Retinal pigment epithelial cell (primary cell): ENCODE data around the gene ZAP70.

Experiments
- DNase-seq: peaks from one replicate; pipeline ENCODE4 v3.0.0-alpha.2; 2010; ENCODE audit warnings: low read depth
- H3K4me3 ChIP-seq: 2 replicates; pipeline ENCODE4 v1.5.1; 2011; ENCODE audit warnings: mild to moderate bottlenecking, low read length, control low read depth, moderate library complexity
- TF ChIP-seq, protein P1 (sequence below): conservative IDR thresholded peaks from 2 replicates; pipeline ENCODE4 v1.5.1; 2011; ENCODE audit warnings: low read depth, low read length, control low read depth, inconsistent platforms

The ZAP70 gene

GRCh38 chr2:97734061-97735051 lies 21.0 kb downstream of the ZAP70 start:
- H3K4me3 ChIP-seq, result no peak overlapping the region
- no peak for DNase-seq
- TF ChIP-seq, protein P1, sequence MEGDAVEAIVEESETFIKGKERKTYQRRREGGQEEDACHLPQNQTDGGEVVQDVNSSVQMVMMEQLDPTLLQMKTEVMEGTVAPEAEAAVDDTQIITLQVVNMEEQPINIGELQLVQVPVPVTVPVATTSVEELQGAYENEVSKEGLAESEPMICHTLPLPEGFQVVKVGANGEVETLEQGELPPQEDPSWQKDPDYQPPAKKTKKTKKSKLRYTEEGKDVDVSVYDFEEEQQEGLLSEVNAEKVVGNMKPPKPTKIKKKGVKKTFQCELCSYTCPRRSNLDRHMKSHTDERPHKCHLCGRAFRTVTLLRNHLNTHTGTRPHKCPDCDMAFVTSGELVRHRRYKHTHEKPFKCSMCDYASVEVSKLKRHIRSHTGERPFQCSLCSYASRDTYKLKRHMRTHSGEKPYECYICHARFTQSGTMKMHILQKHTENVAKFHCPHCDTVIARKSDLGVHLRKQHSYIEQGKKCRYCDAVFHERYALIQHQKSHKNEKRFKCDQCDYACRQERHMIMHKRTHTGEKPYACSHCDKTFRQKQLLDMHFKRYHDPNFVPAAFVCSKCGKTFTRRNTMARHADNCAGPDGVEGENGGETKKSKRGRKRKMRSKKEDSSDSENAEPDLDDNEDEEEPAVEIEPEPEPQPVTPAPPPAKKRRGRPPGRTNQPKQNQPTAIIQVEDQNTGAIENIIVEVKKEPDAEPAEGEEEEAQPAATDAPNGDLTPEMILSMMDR, result no peak

DNA sequence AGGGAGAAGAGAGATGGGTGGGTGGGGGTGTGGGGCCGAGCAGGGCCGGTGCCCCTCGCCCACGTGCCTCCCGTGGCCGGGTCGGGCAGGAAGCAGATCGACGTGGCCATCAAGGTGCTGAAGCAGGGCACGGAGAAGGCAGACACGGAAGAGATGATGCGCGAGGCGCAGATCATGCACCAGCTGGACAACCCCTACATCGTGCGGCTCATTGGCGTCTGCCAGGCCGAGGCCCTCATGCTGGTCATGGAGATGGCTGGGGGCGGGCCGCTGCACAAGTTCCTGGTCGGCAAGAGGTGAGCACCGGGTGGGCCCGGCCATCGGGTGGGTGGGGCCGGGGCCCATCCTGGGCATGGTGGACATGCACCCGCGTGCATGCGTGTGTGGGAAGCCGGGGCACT lies 21.8 kb downstream of the ZAP70 start:
- TF ChIP-seq, protein P1, result no peak
- no peak overlapping the region for H3K4me3 ChIP-seq
- no peak for DNase-seq

DNA sequence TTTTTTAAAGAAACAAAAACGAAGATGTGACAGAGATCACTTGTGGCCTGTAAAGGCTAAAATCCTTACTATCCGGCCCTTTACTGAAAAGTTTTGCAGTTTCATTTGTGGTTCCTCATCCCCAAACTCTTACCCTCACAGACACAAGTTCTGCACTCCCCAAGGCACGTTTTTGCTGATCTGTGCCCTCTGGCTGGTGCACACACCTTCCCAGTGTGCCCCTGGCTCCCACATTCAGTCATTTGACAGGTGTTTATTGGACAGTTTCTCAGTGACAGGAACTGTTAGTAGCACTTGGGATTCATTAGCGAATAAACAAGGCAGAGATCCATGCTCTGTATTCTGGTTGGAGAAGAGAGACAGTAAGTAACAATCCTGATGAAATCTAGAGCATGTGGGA lies 22.8 kb downstream of the ZAP70 start:
- TF ChIP-seq, protein P1, result no peak

DNA sequence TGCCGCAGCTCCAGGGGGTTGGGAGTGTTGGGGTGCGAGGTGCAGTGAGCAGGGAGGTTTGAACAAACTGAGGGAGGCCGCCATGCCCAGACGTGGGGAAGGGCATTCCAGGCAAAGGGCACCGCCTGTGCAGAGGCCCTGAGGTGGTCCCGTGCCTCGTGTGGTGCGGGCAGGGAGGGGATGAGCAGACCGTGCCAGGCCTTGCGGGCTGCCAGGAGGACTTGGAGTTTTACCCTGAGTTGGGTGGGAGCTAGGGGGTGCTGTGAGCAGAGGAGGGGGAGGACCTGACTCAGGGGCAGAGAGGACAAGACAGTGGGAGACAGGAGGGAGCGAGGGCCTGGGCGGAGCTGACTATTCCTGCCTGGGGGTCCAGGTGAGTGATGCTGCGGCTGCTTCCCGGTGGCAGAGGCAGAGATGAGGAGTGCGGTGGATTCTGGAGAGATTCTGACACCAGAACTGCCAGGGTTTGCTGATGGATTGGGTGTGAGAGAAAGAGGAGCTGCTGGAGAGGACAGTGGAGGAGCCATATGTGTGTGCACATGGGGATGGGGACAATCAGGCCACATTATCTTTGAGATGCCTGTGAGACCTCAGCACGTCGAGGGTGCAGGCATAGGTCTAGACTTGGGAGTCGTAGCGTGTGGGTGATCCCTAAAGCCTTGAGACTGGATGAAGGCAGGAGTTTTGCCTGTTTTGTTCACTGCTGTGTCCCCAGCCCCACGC lies 23.4 kb downstream of the ZAP70 start:
- H3K4me3 ChIP-seq, result no peak overlapping the region
- DNase-seq, result no peak
- TF ChIP-seq, protein P1, result no peak

More for the DNA sequence above, 22.8 kb downstream of the ZAP70 start:
- no peak overlapping the region for H3K4me3 ChIP-seq
- DNase-seq, result no peak

DNA sequence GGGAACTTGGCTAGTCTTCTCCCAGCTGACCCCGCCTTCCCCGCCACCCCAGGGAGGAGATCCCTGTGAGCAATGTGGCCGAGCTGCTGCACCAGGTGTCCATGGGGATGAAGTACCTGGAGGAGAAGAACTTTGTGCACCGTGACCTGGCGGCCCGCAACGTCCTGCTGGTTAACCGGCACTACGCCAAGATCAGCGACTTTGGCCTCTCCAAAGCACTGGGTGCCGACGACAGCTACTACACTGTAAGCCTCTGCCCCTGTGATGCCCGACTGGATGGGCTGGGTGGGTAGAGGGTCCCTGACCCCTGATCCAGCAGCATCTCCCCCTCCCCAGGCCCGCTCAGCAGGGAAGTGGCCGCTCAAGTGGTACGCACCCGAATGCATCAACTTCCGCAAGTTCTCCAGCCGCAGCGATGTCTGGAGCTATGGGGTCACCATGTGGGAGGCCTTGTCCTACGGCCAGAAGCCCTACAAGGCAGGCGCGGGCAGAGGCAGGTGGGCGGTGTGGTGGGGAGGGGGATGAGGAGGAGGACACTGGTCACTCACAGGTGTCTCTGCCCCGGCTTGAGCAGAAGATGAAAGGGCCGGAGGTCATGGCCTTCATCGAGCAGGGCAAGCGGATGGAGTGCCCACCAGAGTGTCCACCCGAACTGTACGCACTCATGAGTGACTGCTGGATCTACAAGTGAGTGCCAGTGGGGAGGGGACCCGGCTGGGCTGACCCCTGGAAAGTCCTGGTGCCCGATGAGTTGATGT lies 24.2 kb downstream of the ZAP70 start:
- TF ChIP-seq, protein P1, result no peak
- DNase-seq, result no peak
- H3K4me3 ChIP-seq, result no peak overlapping the region

DNA sequence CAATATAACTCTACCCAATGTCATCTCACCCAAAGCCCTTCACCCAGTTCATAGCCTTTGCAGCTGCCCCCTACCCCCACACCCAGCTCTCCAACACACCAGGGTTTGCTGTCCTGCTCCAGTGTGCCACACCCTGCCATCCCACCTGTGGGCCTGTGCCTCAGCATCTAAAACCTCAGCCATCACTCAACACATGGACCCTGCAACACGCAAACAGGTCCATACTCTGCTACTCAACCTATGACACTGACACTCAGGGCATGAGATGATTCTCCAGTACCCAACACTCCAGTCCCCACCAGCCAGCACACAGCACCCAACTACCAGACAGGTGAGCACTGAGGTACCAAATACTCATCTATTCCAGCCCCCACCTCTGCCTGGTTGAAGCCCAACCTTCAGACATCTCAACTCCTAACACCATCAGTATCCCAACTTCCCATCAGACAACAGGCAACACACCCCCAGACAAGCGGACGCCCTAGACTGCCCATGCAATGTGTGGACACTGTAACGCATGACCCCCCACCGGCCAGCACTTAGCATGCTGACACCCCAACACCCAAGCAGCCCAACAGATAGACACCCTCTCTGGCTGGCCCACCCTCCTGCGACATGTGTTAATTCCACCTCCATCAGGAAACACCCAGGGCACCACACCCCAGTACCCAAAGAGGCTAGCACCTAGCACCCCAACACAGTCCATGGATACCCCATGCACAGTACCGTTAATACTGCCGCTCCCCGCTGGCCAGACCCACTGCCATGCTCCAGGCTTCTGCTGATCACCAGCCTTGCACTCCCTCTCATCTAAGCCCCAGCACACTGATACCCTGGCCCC lies 25.0 kb downstream of the ZAP70 start:
- no peak overlapping the region for H3K4me3 ChIP-seq
- TF ChIP-seq, protein P1, result no peak
- DNase-seq, result no peak
